Measurements from ENCODE around the gene CNDP1. TPM values are rescaled to one million over a fixed set of nuclear protein-coding genes. Genes with fewer than 3 reads are reported as not detected.

CNDP1 gene
- total RNA-seq, 6 experiments from 2014 or later = not detected

DNA sequence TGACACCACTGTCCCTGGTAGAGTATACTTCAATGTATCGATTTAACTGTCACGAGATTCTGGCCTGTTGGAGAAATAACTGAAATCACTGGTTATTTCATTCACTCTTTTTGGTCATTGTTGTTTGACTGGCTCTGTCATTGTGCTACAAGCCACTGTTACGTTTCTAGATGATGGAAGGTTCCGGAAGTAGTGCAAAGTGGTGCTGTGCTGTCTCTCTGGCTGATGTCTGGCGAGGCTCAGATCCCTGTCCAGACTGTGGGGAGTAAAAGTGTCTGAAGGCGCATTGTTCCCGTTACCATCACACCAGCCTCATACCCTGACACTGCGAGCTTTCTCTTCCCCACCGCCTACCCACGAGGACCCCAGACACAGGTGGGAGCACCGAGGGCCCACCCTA is 11.7 kb downstream of the CNDP1 start:
- peaks cover 6% of the 10 kb centered on the region for H3K27me3 Mint-ChIP-seq (ENCODE audit: insufficient read depth)
- no peak for DNase-seq
- H3K9me3 Mint-ChIP-seq = peaks cover 25% of the 10 kb centered on the region
- H3K4me1 Mint-ChIP-seq (ENCODE audit: low read depth) = peaks cover 14% of the 10 kb centered on the region
- no peak overlapping the region for H3K4me3 Mint-ChIP-seq
- TF ChIP-seq, protein P1, sequence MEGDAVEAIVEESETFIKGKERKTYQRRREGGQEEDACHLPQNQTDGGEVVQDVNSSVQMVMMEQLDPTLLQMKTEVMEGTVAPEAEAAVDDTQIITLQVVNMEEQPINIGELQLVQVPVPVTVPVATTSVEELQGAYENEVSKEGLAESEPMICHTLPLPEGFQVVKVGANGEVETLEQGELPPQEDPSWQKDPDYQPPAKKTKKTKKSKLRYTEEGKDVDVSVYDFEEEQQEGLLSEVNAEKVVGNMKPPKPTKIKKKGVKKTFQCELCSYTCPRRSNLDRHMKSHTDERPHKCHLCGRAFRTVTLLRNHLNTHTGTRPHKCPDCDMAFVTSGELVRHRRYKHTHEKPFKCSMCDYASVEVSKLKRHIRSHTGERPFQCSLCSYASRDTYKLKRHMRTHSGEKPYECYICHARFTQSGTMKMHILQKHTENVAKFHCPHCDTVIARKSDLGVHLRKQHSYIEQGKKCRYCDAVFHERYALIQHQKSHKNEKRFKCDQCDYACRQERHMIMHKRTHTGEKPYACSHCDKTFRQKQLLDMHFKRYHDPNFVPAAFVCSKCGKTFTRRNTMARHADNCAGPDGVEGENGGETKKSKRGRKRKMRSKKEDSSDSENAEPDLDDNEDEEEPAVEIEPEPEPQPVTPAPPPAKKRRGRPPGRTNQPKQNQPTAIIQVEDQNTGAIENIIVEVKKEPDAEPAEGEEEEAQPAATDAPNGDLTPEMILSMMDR (IDR thresholded peaks at IDR 0.05) = no peak
- peaks cover 16% of the 10 kb centered on the region for H3K36me3 Mint-ChIP-seq (ENCODE audit: low read depth)
- no peak overlapping the region for H3K27ac Mint-ChIP-seq

DNA sequence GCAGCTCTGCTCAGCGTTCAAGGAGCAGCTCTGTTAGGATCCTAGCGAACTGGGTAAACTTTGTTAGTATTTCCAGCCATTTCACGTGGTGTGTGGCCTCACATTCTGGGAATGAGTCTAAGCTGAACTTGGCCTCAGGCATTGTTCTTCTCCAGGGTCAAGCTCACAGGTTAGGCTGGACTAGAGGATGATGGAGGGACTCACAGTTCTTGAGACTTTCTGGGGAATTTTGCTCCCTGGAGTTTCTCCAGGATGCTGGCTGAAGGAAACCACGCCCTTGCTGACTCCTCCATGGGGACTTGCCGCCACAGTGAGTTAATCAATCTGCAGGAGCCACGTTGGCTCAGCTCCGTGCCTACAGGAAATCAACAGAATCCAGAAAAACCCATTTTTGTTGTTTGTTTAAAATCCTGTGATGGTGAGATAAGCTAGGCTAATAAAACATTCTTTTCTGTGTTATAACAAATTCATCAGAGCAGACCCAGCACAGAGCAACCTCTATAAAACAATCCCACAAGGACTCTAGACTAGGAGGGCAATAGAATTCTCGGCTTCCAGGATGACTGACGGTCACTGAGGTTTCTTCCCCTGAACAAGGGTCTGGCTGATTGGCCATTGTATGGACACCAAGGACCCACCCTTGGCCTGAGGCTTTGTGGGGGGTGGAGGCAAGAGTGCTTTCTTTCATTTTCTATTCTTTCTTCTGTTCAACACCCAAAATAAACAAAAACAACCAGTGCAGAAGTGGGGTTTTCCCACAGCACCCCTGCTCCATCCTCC is 12.6 kb downstream of the CNDP1 start:
- Mint-ChIP-seq H3K9me3 (peaks cover 25% of the 10 kb centered on the region), H3K27ac (peak overlapping the region; percentile 71), H3K27me3 (ENCODE audit: insufficient read depth) (peaks cover 6% of the 10 kb centered on the region), H3K36me3 (ENCODE audit: low read depth) (peaks cover 16% of the 10 kb centered on the region), H3K4me1 (ENCODE audit: low read depth) (peaks cover 14% of the 10 kb centered on the region), H3K4me3 (peak overlapping the region; percentile 74)
- DNase-seq = peak; percentile 56
- TF ChIP-seq, protein P1 (IDR thresholded peaks at IDR 0.05) = no peak

DNA sequence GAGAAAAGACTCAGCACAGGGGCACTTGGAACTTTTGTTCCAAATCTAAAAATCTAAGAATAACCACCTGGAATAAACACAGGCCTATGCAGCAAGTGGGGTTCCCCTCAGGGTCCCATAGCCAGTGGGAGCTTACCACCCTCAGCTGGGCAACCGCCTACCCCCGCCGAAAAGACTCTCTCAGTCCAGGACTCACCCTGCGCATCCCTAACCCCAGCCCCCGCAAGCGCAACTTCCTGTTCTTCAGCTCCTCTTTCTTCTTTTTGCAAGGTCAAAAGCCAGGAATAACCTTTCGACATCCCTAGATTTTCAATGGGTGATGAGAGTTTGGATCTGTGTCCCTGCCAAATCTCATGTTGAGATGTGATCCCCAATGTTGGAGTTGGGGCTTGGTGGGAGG is 13.6 kb downstream of the CNDP1 start:
- H3K4me3 Mint-ChIP-seq = no peak overlapping the region
- peaks cover 16% of the 10 kb centered on the region for H3K36me3 Mint-ChIP-seq (ENCODE audit: low read depth)
- peaks cover 14% of the 10 kb centered on the region for H3K4me1 Mint-ChIP-seq (ENCODE audit: low read depth)
- H3K27ac Mint-ChIP-seq = no peak overlapping the region
- peaks cover 25% of the 10 kb centered on the region for H3K9me3 Mint-ChIP-seq
- peaks cover 6% of the 10 kb centered on the region for H3K27me3 Mint-ChIP-seq (ENCODE audit: insufficient read depth)
- TF ChIP-seq, protein P1 (IDR thresholded peaks at IDR 0.05) = no peak
- no peak for DNase-seq

DNA sequence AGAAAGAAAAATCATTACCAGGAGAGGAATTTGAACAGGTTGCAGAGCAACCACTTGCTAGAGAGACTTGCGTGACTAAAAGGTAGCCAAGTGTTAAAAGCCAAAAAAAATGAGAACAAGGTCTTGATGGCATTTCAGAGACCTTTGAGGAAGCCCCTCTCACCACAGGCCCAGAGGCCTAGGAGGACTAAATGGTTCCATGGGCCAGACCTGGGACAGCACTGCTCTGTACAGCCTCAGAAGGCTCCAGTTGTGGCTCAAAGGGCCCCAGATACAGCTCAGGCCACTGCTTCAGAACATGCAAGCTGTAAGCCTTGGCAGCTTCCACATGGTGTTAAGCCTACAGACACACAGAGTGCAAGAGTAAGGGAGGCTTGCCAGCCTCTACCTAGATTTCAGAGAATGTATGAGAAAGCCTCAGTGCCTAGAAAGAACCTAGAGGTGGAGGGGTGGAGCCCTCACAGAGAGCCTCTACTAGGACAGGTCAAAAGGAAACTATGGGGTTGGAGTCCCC is 15.3 kb downstream of the CNDP1 start:
- Mint-ChIP-seq H3K4me3 (no peak overlapping the region), H3K9me3 (peaks cover 25% of the 10 kb centered on the region), H3K4me1 (ENCODE audit: low read depth) (peaks cover 14% of the 10 kb centered on the region), H3K27me3 (ENCODE audit: insufficient read depth) (peaks cover 13% of the 10 kb centered on the region), H3K36me3 (ENCODE audit: low read depth) (peaks cover 16% of the 10 kb centered on the region), H3K27ac (no peak overlapping the region)
- TF ChIP-seq, protein P1 (IDR thresholded peaks at IDR 0.05) = no peak
- DNase-seq = no peak

DNA sequence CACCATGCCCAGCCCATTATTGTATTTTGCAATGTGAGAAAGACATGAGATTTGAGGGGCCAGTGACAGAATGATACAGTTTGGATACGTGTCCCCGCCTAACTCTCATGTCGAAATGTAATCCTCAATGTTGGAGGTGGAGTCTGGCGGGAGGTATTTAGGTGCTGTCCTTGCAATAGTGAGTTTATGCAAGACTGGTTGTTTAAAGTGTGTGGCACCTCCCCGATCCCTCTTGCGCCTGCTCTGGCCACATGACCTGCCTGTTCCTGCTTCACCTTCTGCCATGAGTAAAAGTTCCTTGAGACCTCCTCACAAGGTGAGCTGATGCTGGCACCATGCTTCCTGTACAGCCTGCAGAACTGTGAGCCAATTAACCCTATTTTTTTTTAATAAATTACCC is 16.6 kb downstream of the CNDP1 start:
- H3K4me3 Mint-ChIP-seq = no peak overlapping the region
- H3K9me3 Mint-ChIP-seq = peaks cover 25% of the 10 kb centered on the region
- no peak overlapping the region for H3K27ac Mint-ChIP-seq
- TF ChIP-seq, protein P1 (IDR thresholded peaks at IDR 0.05) = no peak
- peaks cover 16% of the 10 kb centered on the region for H3K36me3 Mint-ChIP-seq (ENCODE audit: low read depth)
- DNase-seq = no peak
- H3K4me1 Mint-ChIP-seq (ENCODE audit: low read depth) = peaks cover 14% of the 10 kb centered on the region
- H3K27me3 Mint-ChIP-seq (ENCODE audit: insufficient read depth) = peaks cover 18% of the 10 kb centered on the region

Data from HFFc6 (cell line).